HUES48 (cell line): ENCODE data around the gene ADCY10.

Experiments
- H3K27ac ChIP-seq: one replicate; pipeline ENCODE4 v1.7.0; 2013; ENCODE audit warnings: low read depth, low read length, inconsistent platforms
- H3K27me3 ChIP-seq: 2 replicates; pipeline ENCODE4 v1.6.1; 2013; ENCODE audit warnings: mild to moderate bottlenecking, low read length; ENCODE audit not compliant: control insufficient read depth, insufficient read depth
- H3K36me3 ChIP-seq: 2 replicates; pipeline ENCODE4 v1.6.1; 2013; ENCODE audit warnings: low read length; ENCODE audit not compliant: control insufficient read depth, insufficient read depth
- H3K4me1 ChIP-seq: 2 replicates; pipeline ENCODE4 v1.6.1; 2013; ENCODE audit warnings: mild to moderate bottlenecking, low read length; ENCODE audit not compliant: control insufficient read depth, insufficient read depth
- H3K4me3 ChIP-seq: 2 replicates; pipeline ENCODE4 v1.5.1; 2013; ENCODE audit warnings: mild to moderate bottlenecking, low read depth, low read length
- H3K9ac ChIP-seq: 2 replicates; pipeline ENCODE4 v1.6.1; 2013; ENCODE audit warnings: mild to moderate bottlenecking, low read depth, low read length, moderate library complexity
- H3K9me3 ChIP-seq: 2 replicates; pipeline ENCODE4 v1.6.1; 2013; ENCODE audit warnings: low read length; ENCODE audit not compliant: control insufficient read depth, insufficient read depth

Gene ADCY10

GRCh38 chr1:167775178-167775577 is 138.8 kb downstream of the ADCY10 start:
- peaks cover 5% of the 10 kb centered on the region; the same call in 1 of the 2 replicates for H3K4me1 ChIP-seq
- H3K36me3 ChIP-seq, result peaks cover 69% of the 10 kb centered on the region
- H3K4me3 ChIP-seq, result no peak overlapping the region
- no peaks in the 10 kb centered on the region for H3K27me3 ChIP-seq
- no peak overlapping the region for H3K9ac ChIP-seq
- H3K9me3 ChIP-seq, result no peaks in the 10 kb centered on the region
- H3K27ac ChIP-seq, result no peak overlapping the region

- H3K4me1 ChIP-seq, result peaks cover 5% of the 10 kb centered on the region; the same call in 1 of the 2 replicates
- H3K27ac ChIP-seq, result no peak overlapping the region
- H3K36me3 ChIP-seq, result peaks cover 69% of the 10 kb centered on the region
- no peak overlapping the region for H3K9ac ChIP-seq
- H3K27me3 ChIP-seq, result peaks cover 3% of the 10 kb centered on the region; the same call in 1 of the 2 replicates
- H3K9me3 ChIP-seq, result no peaks in the 10 kb centered on the region
- no peak overlapping the region for H3K4me3 ChIP-seq
Observed at GRCh38 chr1:167774710-167775109, 139.2 kb downstream of the ADCY10 start.

- H3K9me3 ChIP-seq, result no peaks in the 10 kb centered on the region
- peaks cover 5% of the 10 kb centered on the region; the same call in 1 of the 2 replicates for H3K4me1 ChIP-seq
- H3K27ac ChIP-seq, result no peak overlapping the region
- H3K9ac ChIP-seq, result no peak overlapping the region
- H3K4me3 ChIP-seq, result no peak overlapping the region
- H3K36me3 ChIP-seq, result peaks cover 79% of the 10 kb centered on the region
- H3K27me3 ChIP-seq, result peaks cover 15% of the 10 kb centered on the region
Observed at GRCh38 chr1:167773516-167773915, 140.4 kb downstream of the ADCY10 start.

GRCh38 chr1:167772436-167772835 is 141.5 kb downstream of the ADCY10 start:
- Histone ChIP-seq H3K27me3 (peaks cover 19% of the 10 kb centered on the region), H3K9me3 (no peaks in the 10 kb centered on the region), H3K4me3 (no peak overlapping the region), H3K27ac (no peak overlapping the region), H3K9ac (no peak overlapping the region), H3K4me1 (peaks cover 5% of the 10 kb centered on the region; the same call in 1 of the 2 replicates), H3K36me3 (peaks cover 85% of the 10 kb centered on the region)

GRCh38 chr1:167770127-167770526 is 143.8 kb downstream of the ADCY10 start:
- H3K27ac ChIP-seq, result no peak overlapping the region
- peaks cover 19% of the 10 kb centered on the region for H3K27me3 ChIP-seq
- H3K4me3 ChIP-seq, result no peak overlapping the region
- H3K9me3 ChIP-seq, result no peaks in the 10 kb centered on the region
- H3K4me1 ChIP-seq, result peaks cover 5% of the 10 kb centered on the region; the same call in 1 of the 2 replicates
- peaks cover 82% of the 10 kb centered on the region for H3K36me3 ChIP-seq
- no peak overlapping the region for H3K9ac ChIP-seq

- Histone ChIP-seq H3K36me3 (peaks cover 59% of the 10 kb centered on the region), H3K4me3 (no peak overlapping the region), H3K27me3 (peaks cover 19% of the 10 kb centered on the region), H3K4me1 (peaks cover 5% of the 10 kb centered on the region; the same call in 1 of the 2 replicates), H3K9ac (no peak overlapping the region), H3K27ac (no peak overlapping the region), H3K9me3 (no peaks in the 10 kb centered on the region)
Observed at GRCh38 chr1:167767761-167768160, 146.2 kb downstream of the ADCY10 start.

- peaks cover 19% of the 10 kb centered on the region for H3K27me3 ChIP-seq
- H3K4me1 ChIP-seq, result peaks cover 5% of the 10 kb centered on the region; the same call in 1 of the 2 replicates
- H3K9me3 ChIP-seq, result no peaks in the 10 kb centered on the region
- H3K36me3 ChIP-seq, result peaks cover 49% of the 10 kb centered on the region
- no peak overlapping the region for H3K4me3 ChIP-seq
- no peak overlapping the region for H3K27ac ChIP-seq
- no peak overlapping the region for H3K9ac ChIP-seq
Observed at GRCh38 chr1:167766538-167766937, 147.4 kb downstream of the ADCY10 start.

- Histone ChIP-seq H3K27ac (no peak overlapping the region), H3K9me3 (no peaks in the 10 kb centered on the region), H3K27me3 (peaks cover 19% of the 10 kb centered on the region), H3K36me3 (peaks cover 46% of the 10 kb centered on the region), H3K4me3 (no peak overlapping the region), H3K9ac (no peak overlapping the region; the same call in 1 of the 2 replicates), H3K4me1 (peaks cover 3% of the 10 kb centered on the region; the same call in 1 of the 2 replicates)
Observed at GRCh38 chr1:167765496-167765895, 148.4 kb downstream of the ADCY10 start.

GRCh38 chr1:167764458-167765330 is 149.2 kb downstream of the ADCY10 start:
- peaks cover 40% of the 10 kb centered on the region for H3K36me3 ChIP-seq
- H3K9ac ChIP-seq, result no peak overlapping the region
- H3K4me1 ChIP-seq, result no peaks in the 10 kb centered on the region
- no peaks in the 10 kb centered on the region for H3K9me3 ChIP-seq
- no peak overlapping the region for H3K27ac ChIP-seq
- no peak overlapping the region for H3K4me3 ChIP-seq
- H3K27me3 ChIP-seq, result peaks cover 16% of the 10 kb centered on the region

- H3K27ac ChIP-seq, result no peak overlapping the region
- no peak overlapping the region for H3K9ac ChIP-seq
- H3K36me3 ChIP-seq, result peaks cover 30% of the 10 kb centered on the region
- H3K4me1 ChIP-seq, result peaks cover 3% of the 10 kb centered on the region; the same call in 1 of the 2 replicates
- no peak overlapping the region for H3K4me3 ChIP-seq
- no peaks in the 10 kb centered on the region for H3K9me3 ChIP-seq
- H3K27me3 ChIP-seq, result peaks cover 6% of the 10 kb centered on the region
Observed at GRCh38 chr1:167763525-167764220, 150.3 kb downstream of the ADCY10 start.
